Activated CD4-positive, alpha-beta T cell treated with anti-CD3 and anti-CD28 coated beads, Interleukin-2, amount 10 ng/mL, durations not matched to agents 7 days and 5 days (primary cell): ENCODE measurements around the gene KIAA1586. TPM values are rescaled to one million over a fixed set of nuclear protein-coding genes. Genes with fewer than 3 reads are reported as not detected.
"Not testable (repeated sequence)": the region's sequence is repeated elsewhere in the genome, so short reads cannot be mapped to it uniquely, and the experiment has no call there.

Experiments used
- CTCF ChIA-PET: fragments of 350-600 bp; sonication (Branson Sonifier 250); formaldehyde crosslinking; loops from one replicate; lab custom pipeline; 2021; ENCODE audit warnings: antibody characterized with exemption; lab: Charles Lee
- POLR2A ChIA-PET: fragments of 350-600 bp; sonication (Branson Sonifier 250); formaldehyde crosslinking; loops from one replicate; lab custom pipeline; 2021; ENCODE audit warnings: antibody characterized with exemption; lab: Charles Lee
- DNase-seq: peaks from one replicate; pipeline ENCODE4 v3.0.0-alpha.2; 2020
- H3K27ac Mint-ChIP-seq: one replicate; pipeline ENCODE4 v1.8.0; 2021; ENCODE audit warnings: mild to moderate bottlenecking, moderate library complexity, mixed read lengths
- H3K27me3 Mint-ChIP-seq: one replicate; pipeline ENCODE4 v1.8.0; 2021; ENCODE audit warnings: mixed read lengths
- H3K36me3 Mint-ChIP-seq: one replicate; pipeline ENCODE4 v1.8.0; 2021; ENCODE audit warnings: low read depth, mixed read lengths
- H3K4me1 Mint-ChIP-seq: one replicate; pipeline ENCODE4 v1.8.0; 2021; ENCODE audit warnings: mixed read lengths
- H3K4me3 Mint-ChIP-seq: one replicate; pipeline ENCODE4 v1.8.0; 2021; ENCODE audit warnings: mild to moderate bottlenecking, moderate library complexity, mixed read lengths
- H3K9me3 Mint-ChIP-seq: one replicate; pipeline ENCODE4 v1.8.0; 2021; ENCODE audit warnings: mixed read lengths
- total RNA-seq, 2 experiments: library from RNA; stranded (reverse); gene quantifications; one replicate each; pipeline ENCODE4 v1.2.3, GENCODE V29; 2021

The KIAA1586 gene
- 10 to 100 TPM; 13.9 to 15.4 TPM for total RNA-seq

GRCh38 chr6:57046332-57047256 is at the start of gene KIAA1586:
Gene KIAA1586 (plus strand): TSS chr6:57046693. CDS start chr6:57046756, 63 bp downstream.
- CTCF ChIA-PET, H3K9me3 Mint-ChIP-seq, POLR2A ChIA-PET: not testable (repeated sequence)
- peaks cover 34% of the 10 kb centered on the region for H3K27me3 Mint-ChIP-seq
- H3K36me3 Mint-ChIP-seq = peaks cover 28% of the 10 kb centered on the region
- DNase-seq = peak; percentile 86
- peaks cover 28% of the 10 kb centered on the region for H3K4me1 Mint-ChIP-seq
- H3K27ac Mint-ChIP-seq = peak within 1 kb of the TSS; percentile 91
- H3K4me3 Mint-ChIP-seq = peak within 1 kb of the TSS; percentile 93

GRCh38 chr6:56999049-56999448 is 47.4 kb upstream of the KIAA1586 start:
- Mint-ChIP-seq H3K4me1 (no peaks in the 10 kb centered on the region), H3K4me3 (no peak overlapping the region), H3K9me3 (peaks cover 4% of the 10 kb centered on the region), H3K27me3 (peaks cover 13% of the 10 kb centered on the region), H3K27ac (no peak overlapping the region), H3K36me3 (no peaks in the 10 kb centered on the region)
- ChIA-PET POLR2A (no interaction called here), CTCF (no interaction called here)
- DNase-seq = no peak

- H3K36me3 Mint-ChIP-seq, CTCF ChIA-PET, POLR2A ChIA-PET, H3K9me3 Mint-ChIP-seq, H3K4me3 Mint-ChIP-seq, H3K27ac Mint-ChIP-seq, DNase-seq, H3K4me1 Mint-ChIP-seq: not testable (repeated sequence)
- peaks cover 13% of the 10 kb centered on the region for H3K27me3 Mint-ChIP-seq
Measured at GRCh38 chr6:56999748-57000147, 46.7 kb upstream of the KIAA1586 start.

GRCh38 chr6:57002197-57002596 is 44.3 kb upstream of the KIAA1586 start:
- H3K9me3 Mint-ChIP-seq = peaks cover 4% of the 10 kb centered on the region
- no peaks in the 10 kb centered on the region for H3K4me1 Mint-ChIP-seq
- H3K27me3 Mint-ChIP-seq = peaks cover 11% of the 10 kb centered on the region
- H3K4me3 Mint-ChIP-seq = no peak overlapping the region
- ChIA-PET CTCF (no interaction called here), POLR2A (no interaction called here)
- H3K27ac Mint-ChIP-seq = no peak overlapping the region
- H3K36me3 Mint-ChIP-seq = no peaks in the 10 kb centered on the region
- no peak for DNase-seq

GRCh38 chr6:57004292-57004691 is 42.2 kb upstream of the KIAA1586 start:
- ChIA-PET CTCF (no interaction called here), POLR2A (no interaction called here)
- no peaks in the 10 kb centered on the region for H3K4me1 Mint-ChIP-seq
- H3K4me3 Mint-ChIP-seq = no peak overlapping the region
- no peaks in the 10 kb centered on the region for H3K36me3 Mint-ChIP-seq
- no peak overlapping the region for H3K27ac Mint-ChIP-seq
- DNase-seq = no peak
- peaks cover 14% of the 10 kb centered on the region for H3K27me3 Mint-ChIP-seq
- H3K9me3 Mint-ChIP-seq = no peaks in the 10 kb centered on the region

GRCh38 chr6:57006101-57006500 is 40.4 kb upstream of the KIAA1586 start:
- no peaks in the 10 kb centered on the region for H3K36me3 Mint-ChIP-seq
- ChIA-PET CTCF (no interaction called here), POLR2A (no interaction called here)
- H3K4me3 Mint-ChIP-seq = no peak overlapping the region
- DNase-seq = no peak
- peaks cover 16% of the 10 kb centered on the region for H3K27me3 Mint-ChIP-seq
- H3K4me1 Mint-ChIP-seq = no peaks in the 10 kb centered on the region
- no peak overlapping the region for H3K27ac Mint-ChIP-seq
- H3K9me3 Mint-ChIP-seq = no peaks in the 10 kb centered on the region

- H3K4me1 Mint-ChIP-seq, H3K36me3 Mint-ChIP-seq, DNase-seq, H3K9me3 Mint-ChIP-seq, CTCF ChIA-PET, H3K4me3 Mint-ChIP-seq, H3K27me3 Mint-ChIP-seq, H3K27ac Mint-ChIP-seq, POLR2A ChIA-PET: not testable (repeated sequence)
Measured at GRCh38 chr6:57008069-57008468, 38.4 kb upstream of the KIAA1586 start.

GRCh38 chr6:57013521-57013926 is 33.0 kb upstream of the KIAA1586 start:
- ChIA-PET CTCF (no interaction called here), POLR2A (no interaction called here)
- Mint-ChIP-seq H3K9me3 (no peaks in the 10 kb centered on the region), H3K4me1 (no peaks in the 10 kb centered on the region), H3K4me3 (no peak overlapping the region), H3K27me3 (peaks cover 21% of the 10 kb centered on the region), H3K36me3 (no peaks in the 10 kb centered on the region), H3K27ac (no peak overlapping the region)
- no peak for DNase-seq

GRCh38 chr6:57017069-57017468 is 29.4 kb upstream of the KIAA1586 start:
- Mint-ChIP-seq H3K4me1 (no peaks in the 10 kb centered on the region), H3K27ac (no peak overlapping the region), H3K36me3 (no peaks in the 10 kb centered on the region), H3K27me3 (peaks cover 16% of the 10 kb centered on the region), H3K4me3 (no peak overlapping the region), H3K9me3 (no peaks in the 10 kb centered on the region)
- no peak for DNase-seq
- CTCF ChIA-PET = no interaction called here
- POLR2A ChIA-PET = no interaction called here

- DNase-seq = no peak
- POLR2A ChIA-PET = no interaction called here
- no peaks in the 10 kb centered on the region for H3K4me1 Mint-ChIP-seq
- no peak overlapping the region for H3K4me3 Mint-ChIP-seq
- peaks cover 16% of the 10 kb centered on the region for H3K27me3 Mint-ChIP-seq
- H3K9me3 Mint-ChIP-seq = no peaks in the 10 kb centered on the region
- CTCF ChIA-PET = no interaction called here
- H3K27ac Mint-ChIP-seq = no peak overlapping the region
- H3K36me3 Mint-ChIP-seq = no peaks in the 10 kb centered on the region
Measured at GRCh38 chr6:57017841-57018240, 28.7 kb upstream of the KIAA1586 start.

GRCh38 chr6:57019434-57019833 is 27.1 kb upstream of the KIAA1586 start:
- no peaks in the 10 kb centered on the region for H3K36me3 Mint-ChIP-seq

GRCh38 chr6:57021086-57021720 is 25.3 kb upstream of the KIAA1586 start:
- Mint-ChIP-seq H3K27ac (no peak overlapping the region), H3K4me1 (no peaks in the 10 kb centered on the region), H3K4me3 (no peak overlapping the region), H3K27me3 (peaks cover 19% of the 10 kb centered on the region), H3K36me3 (peaks cover 3% of the 10 kb centered on the region), H3K9me3 (peaks cover 14% of the 10 kb centered on the region)
- ChIA-PET CTCF (no interaction called here), POLR2A (no interaction called here)
- no peak for DNase-seq

More at GRCh38 chr6:57019434-57019833, 27.1 kb upstream of the KIAA1586 start:
- H3K27ac Mint-ChIP-seq = no peak overlapping the region
- peaks cover under 1% of the 10 kb centered on the region for H3K9me3 Mint-ChIP-seq
- no peak overlapping the region for H3K4me3 Mint-ChIP-seq
- ChIA-PET CTCF (no interaction called here), POLR2A (no interaction called here)
- peaks cover 10% of the 10 kb centered on the region for H3K27me3 Mint-ChIP-seq
- no peak for DNase-seq
- no peaks in the 10 kb centered on the region for H3K4me1 Mint-ChIP-seq

GRCh38 chr6:57024321-57024720 is 22.2 kb upstream of the KIAA1586 start:
- Mint-ChIP-seq H3K4me1 (no peaks in the 10 kb centered on the region), H3K27ac (no peak overlapping the region), H3K27me3 (peaks cover 13% of the 10 kb centered on the region), H3K36me3 (peaks cover 3% of the 10 kb centered on the region), H3K9me3 (peaks cover 16% of the 10 kb centered on the region), H3K4me3 (no peak overlapping the region)
- DNase-seq = no peak
- CTCF ChIA-PET = no interaction called here
- POLR2A ChIA-PET = no interaction called here
